B cell (primary cell): ENCODE data around the gene MROH2A.

ENCODE experiments used
- CTCF ChIP-seq: fragments of 200-600 bp; IDR thresholded peaks from one replicate; pipeline ENCODE4 v1.8.0; 2022; ENCODE audit warnings: antibody characterized with exemption, mild to moderate bottlenecking
- EZH2 ChIP-seq: IDR thresholded peaks from 2 replicates; pipeline ENCODE4 v1.6.1; 2012; ENCODE audit warnings: borderline replicate concordance, low read depth, mild to moderate bottlenecking, moderate library complexity, low read length; ENCODE audit not compliant: insufficient read depth, poor library complexity, severe bottlenecking

- TF ChIP-seq CTCF (no peak), EZH2 (no peak)
Observed at GRCh38 chr2:233821196-233821595, 43.1 kb downstream of the MROH2A start.
